AG10803 (cell line): ENCODE data around the gene DYRK3.

ENCODE experiments used
- DNase-seq: peaks from one replicate; pipeline ENCODE4 v3.0.0; 2010; ENCODE audit warnings: low read depth
- H3K4me3 ChIP-seq: 2 replicates; pipeline ENCODE4 v1.5.1; 2011; ENCODE audit warnings: mild to moderate bottlenecking, low read length, control low read depth
- TF ChIP-seq, protein P1 (sequence below): conservative IDR thresholded peaks from 2 replicates; pipeline ENCODE4 v1.5.1; 2011; ENCODE audit warnings: mild to moderate bottlenecking, low read length, control low read depth, inconsistent platforms

Gene DYRK3

GRCh38 chr1:206646504-206646903, 11.2 kb downstream of the DYRK3 start:
- TF ChIP-seq, protein P1, sequence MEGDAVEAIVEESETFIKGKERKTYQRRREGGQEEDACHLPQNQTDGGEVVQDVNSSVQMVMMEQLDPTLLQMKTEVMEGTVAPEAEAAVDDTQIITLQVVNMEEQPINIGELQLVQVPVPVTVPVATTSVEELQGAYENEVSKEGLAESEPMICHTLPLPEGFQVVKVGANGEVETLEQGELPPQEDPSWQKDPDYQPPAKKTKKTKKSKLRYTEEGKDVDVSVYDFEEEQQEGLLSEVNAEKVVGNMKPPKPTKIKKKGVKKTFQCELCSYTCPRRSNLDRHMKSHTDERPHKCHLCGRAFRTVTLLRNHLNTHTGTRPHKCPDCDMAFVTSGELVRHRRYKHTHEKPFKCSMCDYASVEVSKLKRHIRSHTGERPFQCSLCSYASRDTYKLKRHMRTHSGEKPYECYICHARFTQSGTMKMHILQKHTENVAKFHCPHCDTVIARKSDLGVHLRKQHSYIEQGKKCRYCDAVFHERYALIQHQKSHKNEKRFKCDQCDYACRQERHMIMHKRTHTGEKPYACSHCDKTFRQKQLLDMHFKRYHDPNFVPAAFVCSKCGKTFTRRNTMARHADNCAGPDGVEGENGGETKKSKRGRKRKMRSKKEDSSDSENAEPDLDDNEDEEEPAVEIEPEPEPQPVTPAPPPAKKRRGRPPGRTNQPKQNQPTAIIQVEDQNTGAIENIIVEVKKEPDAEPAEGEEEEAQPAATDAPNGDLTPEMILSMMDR, result no peak
- H3K4me3 ChIP-seq, result no peak overlapping the region
- DNase-seq, result no peak

- TF ChIP-seq, protein P1, result no peak
- no peak for DNase-seq
- no peak overlapping the region for H3K4me3 ChIP-seq
Observed at GRCh38 chr1:206647224-206647623, 11.9 kb downstream of the DYRK3 start.

DNA sequence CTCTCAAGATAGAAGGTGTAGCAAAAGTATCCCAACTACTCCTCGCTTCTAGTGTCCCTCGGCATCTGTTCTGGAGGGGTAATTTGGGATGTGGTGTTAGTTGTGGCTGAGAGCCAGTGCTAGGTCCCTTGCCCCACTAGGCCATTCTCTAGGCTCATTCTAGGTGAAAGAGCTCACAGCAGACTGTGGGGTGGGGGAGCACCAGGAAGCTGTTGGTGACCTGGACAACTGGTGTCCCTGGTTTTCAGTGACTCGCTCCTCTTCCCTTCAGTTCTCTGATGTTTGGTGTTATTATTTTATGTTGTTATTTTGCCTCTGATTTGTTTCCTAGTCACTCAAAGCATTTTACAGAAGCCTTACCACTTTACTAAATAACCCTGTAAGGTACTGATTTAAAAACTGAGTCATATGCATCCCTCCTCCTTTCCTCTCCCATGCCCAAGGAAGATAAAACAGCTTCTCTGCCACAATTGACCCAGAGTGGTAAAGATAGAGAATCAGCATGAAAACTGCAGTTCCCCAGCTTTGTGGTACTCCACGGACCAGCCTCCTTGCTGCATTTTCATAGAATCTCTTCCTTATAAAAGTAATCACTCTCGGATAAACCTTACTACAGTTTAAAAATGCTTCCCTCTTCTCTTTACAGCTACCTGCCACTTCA, 14.1 kb downstream of the DYRK3 start:
- no peak overlapping the region for H3K4me3 ChIP-seq
- TF ChIP-seq, protein P1, result no peak
- no peak for DNase-seq

GRCh38 chr1:206651014-206651413, 15.7 kb downstream of the DYRK3 start:
- no peak for DNase-seq
- TF ChIP-seq, protein P1, result no peak
- H3K4me3 ChIP-seq, result no peak overlapping the region

DNA sequence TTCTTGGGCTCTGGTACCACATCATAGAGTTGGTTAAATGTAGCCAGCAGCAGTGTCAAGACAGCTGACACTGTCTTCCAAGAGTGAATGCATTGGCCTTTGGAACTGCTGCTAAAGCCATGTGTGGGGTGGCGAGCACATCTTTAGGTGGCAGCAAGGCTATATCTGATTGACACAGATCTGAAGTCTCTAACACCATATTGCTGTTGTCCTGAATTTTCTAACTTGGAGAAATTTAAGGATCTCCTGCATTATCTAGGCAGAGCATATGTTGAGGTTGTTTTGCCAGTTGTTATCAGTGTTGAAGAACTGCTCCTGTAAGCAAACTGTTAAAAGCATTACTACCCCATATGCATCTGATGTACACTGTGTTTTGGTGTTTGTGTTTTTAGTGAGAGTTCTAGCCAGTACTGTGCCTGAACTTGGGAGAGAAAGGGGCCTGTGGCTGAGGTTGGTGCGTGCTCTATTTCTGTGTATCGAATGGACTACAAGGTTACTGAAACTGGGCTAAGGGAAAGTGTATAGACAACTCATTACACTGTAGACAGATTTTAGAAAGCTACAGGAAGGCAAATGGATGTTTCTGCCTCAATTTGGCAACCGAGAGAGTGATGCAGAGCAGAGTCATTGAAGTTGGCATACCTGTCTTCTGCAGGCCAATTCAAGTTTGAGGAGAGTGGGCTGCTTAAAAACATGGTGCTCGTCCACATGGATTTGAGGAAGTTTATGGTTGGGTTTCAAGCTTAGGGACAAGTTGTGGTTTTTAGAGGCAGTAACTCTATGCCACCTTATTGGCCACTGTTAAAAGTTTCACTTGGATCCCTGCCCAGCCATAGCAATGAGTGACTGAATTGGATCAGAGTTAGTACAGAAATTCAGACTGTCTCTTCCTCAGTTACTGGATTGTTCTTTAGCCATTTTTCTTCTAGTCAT, 16.9 kb downstream of the DYRK3 start:
- TF ChIP-seq, protein P1, result no peak
- DNase-seq, result no peak
- H3K4me3 ChIP-seq, result no peak overlapping the region

DNA sequence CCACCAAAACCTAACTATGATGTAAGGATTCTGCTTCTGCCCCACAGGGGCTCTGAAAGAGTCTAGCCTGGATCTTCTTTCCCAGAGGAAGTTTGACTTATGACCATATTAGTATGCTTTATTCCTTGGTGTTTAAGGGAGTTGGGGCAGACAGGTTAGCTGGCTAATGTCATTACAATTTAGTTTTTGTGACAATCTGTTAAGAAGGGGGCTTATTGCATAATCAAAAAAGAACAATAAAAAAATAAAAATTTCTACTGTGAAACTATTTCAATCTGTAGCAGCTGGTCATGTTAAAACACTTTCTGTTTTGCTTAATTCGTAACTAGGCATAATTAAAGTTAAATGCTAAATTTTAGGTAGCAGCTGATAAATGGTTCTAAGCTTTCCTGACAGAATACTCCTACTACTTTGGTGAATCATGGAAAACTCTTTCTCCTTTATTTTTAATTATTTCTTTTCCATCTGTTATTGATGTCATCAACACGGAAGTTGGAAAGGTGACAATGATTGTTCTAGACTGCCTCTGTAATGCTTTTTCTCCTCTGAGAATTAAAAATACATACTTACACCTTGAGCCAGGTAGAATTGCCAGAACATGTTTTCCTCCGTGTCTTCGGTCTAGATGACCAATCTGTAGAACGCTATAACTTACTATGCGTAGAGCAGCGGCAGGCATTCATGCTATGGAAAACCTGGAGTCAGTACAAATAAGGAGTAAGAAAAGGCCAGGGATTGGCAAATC, 18.6 kb downstream of the DYRK3 start:
- TF ChIP-seq, protein P1, result no peak
- DNase-seq, result no peak
- no peak overlapping the region for H3K4me3 ChIP-seq
